Middle frontal gyrus (tissue), 1 donor: ENCODE results near the gene CYP11A1.

Experiments
- DNase-seq: peaks from one replicate; pipeline ENCODE4 v3.0.0-alpha.2; 2015; ENCODE audit warnings: low spot score; ENCODE audit errors: extremely low spot score

The CYP11A1 gene

DNA sequence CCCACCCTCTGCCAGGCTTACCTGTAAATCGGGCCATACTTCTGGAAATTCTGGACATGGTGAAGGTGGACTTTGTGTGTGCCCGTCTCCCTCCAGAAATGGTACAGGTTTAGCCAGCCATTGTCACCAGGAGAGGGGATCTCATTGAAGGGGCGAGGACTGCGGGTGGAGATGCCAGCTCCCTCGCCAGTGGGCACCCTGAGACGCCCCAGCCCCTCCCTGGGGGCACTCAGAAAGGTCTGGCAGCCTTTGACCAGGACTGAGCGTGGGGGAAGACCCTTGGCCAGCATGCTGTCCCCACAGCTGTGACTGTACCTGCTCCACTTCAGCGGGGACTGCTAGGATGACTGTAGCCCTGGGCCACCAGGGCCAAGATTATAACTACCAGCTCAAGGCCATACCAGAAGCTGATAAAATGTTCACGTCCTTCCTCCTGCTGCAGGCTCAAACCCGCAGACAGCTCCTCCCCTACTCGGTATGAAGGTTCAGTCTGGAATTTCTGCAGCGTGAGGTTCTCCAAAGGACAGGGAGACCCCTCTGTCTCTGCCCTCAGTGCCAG is at the start of gene CYP11A1:
TSS of gene CYP11A1 (minus strand) at position 351 of the 559 bp plus-strand sequence. CDS start at position 290, 61 bp downstream.
- DNase-seq = no peak

DNA sequence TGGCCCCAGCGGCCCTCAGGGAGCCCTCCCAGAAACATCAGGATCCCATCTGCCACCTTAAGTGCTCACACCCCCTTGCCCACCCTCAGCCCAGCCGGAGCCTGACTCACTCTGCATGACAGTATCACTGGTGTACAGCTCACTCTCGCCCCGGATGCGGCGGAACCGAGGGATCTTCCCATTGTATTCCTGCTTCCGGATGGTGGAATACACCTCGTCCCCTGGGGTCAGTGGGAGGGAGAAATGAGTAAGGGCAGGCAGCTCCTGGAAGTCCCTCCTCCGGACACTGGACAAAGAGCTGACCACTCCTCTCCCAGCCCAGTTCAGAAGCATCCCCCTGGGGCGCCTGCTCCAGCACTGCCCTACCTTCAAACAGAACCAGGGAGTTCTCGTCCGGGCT is 49.8 kb upstream of the CYP11A1 start:
- no peak for DNase-seq

DNA sequence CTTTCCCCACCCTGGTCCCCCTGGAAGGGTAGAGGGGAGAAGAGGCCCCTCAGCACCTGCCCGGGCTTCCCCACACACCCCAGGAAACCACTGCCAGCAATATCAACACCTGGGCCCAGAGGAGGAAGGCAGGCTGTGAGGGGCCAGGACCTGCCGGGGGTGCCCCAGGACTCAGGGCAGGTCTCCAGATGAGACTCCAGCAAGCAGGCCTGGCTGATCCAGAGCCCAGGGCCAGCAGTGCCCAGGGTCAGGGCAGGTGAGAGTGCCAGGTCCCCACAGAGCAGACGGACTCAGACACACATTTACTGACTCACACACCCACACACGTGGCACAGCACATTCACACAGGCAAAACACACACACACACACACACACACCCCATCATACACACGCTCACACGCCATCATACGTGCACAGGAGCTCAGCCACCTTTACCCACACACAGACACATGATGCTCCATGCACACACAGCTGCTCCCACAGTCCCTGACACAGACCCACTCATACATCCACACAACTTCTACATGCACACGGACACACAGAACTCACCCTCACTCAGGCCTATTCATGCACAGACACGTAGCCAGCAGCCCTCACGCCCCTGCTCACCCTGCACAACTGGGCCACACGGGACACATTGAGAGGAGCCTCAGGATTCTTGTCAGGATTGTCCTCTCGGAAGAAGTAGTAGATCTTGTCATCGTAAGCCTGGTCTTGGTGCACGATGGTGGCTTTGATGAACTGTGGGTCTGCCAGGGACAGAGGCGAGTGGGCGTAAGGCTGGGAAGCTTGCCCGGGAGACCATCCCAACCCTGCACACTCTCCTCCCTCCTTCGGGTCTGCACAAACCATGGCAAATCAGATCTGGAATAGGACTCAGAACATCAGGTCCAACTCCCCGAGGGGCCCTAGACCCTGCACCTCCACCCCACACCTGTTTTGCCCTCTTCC is 48.8 kb upstream of the CYP11A1 start:
- no peak for DNase-seq

DNA sequence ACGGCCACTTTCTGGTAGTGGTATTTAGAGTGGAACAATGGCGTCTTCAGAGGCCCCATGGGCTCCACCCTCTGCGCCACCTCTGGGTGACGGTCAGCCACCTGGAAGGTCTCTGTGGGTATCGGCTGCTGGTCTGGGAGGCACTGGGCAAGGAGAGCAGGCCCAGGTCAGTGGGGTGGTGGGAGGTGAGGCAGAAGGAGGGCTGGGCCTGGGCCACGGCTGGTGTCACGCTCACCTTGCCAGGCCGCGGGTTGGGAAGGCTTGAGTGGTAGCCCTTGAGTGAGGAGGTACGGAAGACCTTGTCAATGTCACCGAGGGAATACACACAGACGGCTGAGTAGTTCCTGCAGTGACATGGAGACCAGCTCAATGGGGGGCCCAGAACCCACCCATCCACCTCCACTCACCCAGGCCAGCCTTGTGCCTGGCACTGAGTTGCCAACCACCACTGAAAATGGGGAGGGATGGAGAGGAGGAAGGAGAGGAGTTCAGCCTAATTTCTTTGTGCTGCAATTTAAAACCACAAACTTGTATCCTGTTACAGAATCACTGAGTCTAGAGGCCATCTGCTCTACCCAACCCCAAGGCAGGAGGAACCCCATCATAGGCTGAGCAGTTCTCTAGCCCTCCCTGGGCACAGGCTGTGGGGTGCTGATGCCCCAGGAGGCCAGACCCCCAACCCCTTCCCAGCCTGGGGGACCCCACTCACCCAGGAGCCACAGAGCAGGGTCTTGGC is 47.3 kb upstream of the CYP11A1 start:
- no peak for DNase-seq

DNA sequence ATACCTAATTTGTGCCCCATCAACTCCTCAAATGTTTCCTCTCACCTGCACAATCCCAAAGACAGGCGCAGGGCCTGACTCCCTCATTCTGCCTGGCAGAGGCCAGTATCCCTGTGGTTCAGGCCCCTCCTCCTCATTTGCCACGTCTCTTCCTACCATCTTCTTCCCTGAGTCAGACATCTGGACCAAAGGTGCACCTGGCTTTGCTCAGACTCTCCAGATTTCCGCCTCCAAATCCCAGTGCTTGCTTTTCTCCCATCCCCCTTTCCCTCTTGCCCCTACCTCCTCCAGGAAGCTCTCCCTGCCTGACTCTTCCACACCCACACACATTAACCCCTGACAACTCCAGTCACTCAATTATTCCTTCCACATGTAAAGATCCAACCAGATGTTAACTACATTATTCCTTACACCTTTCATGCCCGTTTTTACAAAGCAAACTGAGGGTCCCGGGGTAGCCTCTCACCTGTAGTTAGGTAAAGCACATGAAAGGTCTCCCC is 46.7 kb upstream of the CYP11A1 start:
- no peak for DNase-seq

DNA sequence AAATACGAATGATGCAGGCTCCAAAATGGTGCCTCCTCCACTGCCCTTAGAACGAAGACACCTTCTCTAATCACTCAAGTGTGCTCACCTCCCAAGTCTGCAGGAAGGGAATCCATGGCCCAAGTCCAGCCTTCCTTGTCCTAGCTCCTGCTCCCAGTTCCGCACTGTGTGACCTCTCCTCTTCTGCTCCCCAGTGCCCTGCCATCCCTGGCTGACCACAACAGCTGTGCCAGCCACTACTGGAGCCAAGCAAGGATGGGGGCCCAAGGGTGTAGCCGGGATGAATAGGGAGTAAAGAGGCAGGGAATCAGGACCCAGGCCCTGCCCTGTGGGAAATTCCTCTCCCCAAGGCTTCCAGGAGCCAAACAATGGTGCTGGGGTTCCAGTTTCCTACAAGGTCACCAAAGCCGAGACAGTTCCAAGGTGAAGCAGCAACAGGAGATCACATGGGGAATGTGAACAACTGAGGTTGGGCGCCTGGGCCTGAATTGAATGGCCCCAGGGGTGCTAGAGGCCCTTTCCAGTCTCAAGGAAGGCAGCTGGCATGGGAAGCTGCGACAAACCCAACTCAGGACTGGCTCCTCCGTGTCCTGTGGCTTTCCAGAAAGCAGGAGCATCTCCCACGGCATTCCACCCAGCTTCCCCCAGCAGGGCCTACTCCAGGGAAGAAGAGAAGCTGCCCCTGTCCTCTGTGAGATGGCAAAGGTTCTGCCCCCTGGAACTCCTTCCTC is 46.1 kb upstream of the CYP11A1 start:
- DNase-seq = no peak

DNA sequence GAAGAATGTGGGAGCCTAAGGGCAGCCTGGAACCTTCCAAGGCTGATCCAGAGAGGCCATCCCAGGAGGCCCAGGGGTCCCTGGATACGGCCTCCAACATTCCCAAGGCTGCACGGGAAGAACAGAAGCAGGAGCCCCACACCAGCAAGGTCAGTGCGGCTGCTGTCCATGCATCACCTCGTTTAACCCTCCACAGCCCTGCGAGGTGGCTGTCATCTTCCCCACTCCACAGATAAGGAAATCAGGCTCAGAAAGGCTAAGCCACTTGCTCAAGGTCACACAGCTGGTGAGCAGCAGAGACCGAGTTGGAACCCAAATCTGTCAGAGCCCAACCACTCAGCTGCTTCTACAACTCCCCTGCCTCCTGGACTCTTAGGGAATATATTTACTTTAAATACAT is 44.7 kb upstream of the CYP11A1 start:
- DNase-seq = no peak

DNA sequence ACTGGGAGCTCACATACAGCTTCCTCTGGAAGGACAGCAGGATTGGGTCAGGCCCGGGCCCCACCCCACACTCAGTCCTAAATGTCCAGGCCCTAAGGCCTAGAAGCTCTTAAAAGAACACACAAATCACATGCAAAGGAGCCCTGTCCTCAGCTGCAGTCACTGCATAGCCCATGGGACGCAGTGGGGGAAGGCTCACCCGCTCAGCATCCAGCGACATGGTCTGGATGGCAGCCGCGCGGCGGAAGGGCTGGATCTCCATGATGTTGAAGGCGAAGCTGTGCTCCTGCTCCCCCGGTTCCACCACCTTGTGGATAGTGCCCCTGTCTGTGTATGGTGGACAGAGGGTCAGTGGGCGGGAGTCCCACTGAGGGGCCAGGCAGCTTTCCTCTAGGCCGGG is 44.2 kb upstream of the CYP11A1 start:
- DNase-seq = no peak

DNA sequence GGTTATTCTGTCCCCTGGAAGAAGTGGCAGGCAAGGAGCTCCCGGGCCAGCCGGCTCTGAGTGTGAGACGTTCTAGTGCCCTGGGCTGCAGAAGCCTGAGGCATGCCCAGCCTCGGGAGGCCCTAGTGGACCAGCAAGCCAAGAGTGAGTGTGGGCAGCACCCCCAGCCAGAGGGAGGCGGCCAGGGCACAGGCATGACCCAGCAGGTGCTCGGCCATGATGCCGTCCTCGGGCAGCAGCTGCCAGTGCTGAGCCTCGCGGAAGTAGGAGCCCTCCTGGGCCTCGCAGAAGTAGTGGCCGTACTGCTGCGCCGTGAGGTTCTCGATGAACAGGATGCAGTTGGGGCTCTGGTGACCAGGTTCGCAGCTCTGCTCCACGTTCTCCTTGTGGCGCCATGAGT is 43.1 kb upstream of the CYP11A1 start:
- no peak for DNase-seq

DNA sequence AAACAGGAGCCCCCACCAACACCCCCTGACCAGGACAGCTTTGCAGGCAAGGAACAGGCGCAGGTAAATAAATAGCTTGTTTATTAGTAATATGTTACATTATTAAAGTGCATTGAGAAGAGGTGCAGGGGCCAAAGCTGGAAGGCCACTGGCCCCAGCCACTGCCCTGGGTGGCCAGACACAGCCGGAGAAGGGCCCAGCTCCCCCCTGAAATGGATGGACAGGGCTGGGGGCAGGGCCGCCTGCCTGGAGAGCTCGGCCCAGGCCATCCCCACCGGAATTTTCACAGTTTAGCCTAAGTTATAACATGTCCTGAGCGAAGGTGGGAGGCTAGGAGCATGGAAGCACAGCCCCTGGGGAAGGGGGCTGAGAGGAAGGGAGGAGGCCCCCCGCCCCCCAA is 41.8 kb upstream of the CYP11A1 start:
- DNase-seq = no peak

DNA sequence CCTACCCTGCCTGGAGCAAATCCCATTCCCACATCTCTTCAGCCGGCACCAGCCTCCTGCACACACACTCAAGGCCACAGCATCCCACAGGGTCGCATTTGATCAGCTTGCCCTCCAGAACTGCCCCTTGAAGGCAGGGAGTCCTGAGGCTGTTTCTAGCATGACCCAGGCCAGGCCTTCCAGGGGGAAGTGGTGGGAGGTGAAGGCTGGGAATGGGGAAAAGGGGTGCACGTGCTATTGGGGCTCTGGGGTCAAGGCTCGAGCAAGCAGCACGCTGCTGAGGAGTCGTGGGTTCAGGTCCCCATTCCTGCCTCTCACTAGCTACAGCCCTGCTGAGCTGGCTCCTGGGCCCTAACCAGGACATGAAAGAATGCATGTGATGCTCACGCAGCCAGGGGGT is 41.4 kb upstream of the CYP11A1 start:
- no peak for DNase-seq

DNA sequence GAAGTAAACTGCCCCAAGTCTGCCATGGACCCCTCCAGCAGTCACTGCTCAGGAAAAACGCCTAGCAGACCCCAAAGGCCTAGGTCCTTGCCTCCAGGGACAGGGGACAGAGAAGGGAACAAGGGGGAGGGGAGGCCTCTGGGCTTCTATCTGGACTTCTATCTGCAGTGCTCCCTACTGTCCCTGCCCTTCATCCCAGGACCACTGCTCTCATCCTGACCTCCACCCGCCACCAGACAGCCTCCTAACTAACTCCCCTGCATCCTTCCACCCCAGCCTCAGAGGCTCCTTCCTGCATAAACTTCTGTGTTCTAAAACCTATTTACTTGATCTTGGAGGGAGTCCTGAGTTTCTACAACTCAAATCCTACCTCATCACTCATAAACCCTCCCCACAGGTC is 40.9 kb upstream of the CYP11A1 start:
- DNase-seq = no peak

DNA sequence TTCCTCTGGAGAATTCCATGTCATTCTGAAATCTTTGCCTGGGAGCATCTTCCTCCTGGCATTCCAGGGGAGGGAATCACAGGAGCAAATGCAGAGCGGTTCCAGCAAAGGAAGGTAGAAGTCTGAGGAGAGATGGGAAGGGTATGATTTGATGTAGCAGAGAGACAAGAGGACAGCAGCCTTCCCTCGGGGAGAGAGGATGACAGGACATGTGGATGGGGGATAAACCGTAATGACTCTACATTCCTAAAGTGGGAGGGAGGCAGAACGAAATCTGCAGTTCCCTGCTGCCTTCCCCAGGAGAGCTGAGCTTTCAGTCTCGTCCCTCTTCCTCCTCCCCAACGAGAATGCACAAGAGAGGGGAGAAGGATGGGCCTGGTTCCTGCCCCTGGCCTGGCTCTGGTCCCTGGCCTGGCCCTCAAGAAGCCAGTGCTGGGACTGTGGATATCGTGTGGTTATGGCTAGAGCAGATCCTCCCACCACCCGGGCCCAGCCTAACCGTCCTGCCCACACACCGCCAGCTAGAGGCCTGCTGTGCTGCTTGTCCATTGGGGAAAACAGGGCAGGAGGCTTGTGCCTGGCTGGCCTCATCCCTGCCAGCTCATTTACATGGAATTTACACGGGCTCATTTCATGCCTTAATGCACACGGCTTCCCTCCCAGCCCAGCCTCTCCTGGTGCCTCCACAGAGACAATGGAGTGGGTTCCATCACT is 39.7 kb upstream of the CYP11A1 start:
- DNase-seq = no peak

DNA sequence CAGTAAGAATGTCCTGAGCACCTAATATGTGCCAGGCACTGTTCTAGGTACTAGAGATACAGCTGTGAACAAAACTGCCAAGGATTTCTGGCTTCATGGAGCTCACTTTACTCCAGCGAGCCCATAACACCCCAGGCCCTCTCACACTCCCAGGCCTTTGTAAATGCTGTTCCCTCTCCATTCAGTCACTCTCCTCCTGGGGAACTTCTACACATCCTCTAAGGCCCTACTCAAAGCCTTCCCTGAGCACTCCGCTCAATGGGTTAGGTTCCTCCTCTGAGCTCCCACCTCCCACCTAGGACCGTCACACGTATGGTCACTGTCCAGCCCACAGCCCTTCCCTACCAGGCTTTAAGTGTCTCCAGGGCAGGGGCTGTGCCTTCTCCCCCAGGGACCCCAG is 39.1 kb upstream of the CYP11A1 start:
- no peak for DNase-seq

DNA sequence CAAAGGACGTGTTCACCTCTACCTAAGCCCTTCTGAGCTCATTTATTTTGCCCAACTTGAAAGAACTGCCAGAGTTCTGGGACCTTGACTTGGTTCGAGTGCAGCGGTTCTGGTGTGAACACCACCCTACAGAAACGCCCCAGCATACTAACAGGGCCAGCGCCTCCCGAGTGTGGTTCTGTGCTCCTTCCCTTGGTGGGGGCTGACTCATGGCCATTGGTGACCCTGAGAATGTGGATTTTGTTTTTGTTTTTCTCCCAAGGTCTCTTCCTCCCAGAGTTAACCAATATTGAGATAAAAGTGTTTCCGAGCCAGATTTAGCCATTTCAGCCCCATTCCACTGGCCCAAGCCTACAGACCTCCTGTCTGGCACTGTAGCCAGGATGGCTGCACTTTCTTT is 38.4 kb upstream of the CYP11A1 start:
- DNase-seq = no peak

DNA sequence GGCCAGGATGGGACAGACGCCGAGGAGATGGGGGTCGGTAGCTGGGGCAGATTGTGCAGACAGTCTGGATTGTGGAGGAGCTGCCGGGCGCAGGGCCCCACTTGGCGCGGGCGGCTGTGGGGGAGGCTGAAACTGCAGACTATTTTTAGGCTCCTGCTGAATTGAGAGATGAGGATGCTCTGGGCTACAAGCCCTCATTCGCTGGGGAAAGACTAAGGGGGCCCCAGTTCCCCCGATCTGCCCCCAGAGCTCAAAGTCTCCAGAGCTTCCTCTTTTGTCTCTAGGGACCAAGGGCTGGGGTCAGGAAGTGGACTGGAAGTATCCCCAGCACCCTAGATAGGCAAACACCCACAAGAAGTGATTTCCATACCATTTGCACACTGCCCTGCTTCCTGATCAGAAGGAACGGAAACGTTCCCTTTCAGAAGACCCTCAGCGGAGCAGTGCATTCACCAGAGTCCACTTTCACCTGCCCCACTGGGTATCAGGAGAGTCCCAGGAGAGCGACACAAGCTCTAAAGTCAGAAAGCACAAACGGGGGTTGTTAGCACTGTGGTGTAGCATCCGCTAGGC is 36.6 kb upstream of the CYP11A1 start:
- no peak for DNase-seq

DNA sequence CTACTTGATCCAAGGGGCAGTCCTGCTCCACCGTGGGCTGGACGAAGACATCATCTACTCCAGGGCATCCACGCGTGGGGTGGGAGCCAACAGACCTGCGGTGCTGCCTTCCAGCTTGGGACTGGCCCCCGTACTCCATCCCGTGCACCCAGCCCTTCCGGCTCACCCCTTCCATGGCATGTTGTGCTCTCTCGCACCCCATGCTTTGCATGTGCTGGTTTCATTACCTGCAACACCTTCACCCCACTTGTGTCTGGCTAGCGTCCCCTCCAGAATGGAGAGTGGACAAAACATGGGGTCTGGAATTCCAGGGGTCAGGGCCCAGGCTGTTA is 36.1 kb upstream of the CYP11A1 start:
- DNase-seq = no peak

DNA sequence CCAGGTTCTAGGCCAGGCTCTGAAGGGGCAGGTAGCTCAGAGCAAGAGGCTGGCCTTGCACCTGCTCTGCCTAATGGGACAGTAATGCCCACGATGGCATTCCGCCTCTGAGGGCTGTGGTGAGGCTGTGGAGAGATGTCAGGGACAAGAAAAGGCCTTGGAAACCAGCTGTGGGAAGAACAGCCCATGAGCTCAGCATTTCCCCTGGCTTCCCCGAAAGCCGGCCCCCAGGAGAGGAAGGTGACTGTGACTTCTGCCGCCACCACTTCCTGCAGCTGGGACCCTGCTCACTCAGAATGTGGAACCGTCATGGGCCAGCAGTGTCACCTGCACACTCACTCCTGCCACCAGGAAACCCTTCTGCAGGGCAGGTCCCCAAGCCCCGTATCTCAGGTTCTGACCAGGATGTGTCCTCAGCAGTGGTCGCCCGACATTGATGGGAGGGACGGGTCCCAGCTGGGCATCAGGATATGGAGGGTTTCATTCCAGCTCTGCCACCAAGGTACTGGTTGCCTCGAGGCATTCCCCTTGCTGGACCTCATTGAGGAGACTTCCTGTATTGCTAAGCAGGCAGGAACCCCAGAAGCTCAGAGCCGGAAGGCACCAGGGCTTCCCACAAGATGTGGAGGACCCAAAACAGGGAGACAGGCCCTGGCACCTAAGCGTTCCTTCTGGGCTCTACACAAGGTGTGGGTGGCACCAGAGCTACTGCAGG is 35.6 kb upstream of the CYP11A1 start:
- no peak for DNase-seq

DNA sequence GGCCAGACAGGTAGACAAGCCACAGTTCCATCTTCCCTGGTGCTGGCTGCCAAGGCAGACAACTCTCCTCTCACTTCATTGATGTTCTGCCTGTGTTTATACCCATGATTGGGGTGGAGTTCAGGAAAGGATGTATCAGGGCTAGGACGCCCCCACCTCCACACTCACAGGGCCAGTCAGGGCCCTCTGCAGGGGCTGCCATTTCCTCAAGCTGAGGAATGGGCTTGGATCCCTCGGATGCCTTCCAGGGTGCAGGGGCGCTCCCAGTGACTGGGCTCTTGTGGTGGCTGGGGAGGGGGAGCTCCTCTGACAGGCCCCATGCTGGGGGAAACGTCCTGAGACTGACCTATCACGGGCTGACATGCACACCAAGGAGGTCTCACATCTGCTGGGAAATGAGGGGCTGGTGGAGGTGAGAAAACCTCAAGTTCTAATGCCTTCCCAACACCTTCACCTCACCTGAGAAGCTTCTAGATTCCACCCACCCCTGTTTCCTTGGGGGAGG is 34.9 kb upstream of the CYP11A1 start:
- DNase-seq = no peak
